ENCODE measurements around the gene NIBAN1.
"Not testable (repeated sequence)": the region's sequence is repeated elsewhere in the genome, so short reads cannot be mapped to it uniquely, and the experiment has no call there.

The NIBAN1 gene

GRCh38 chr1:184974056-184974836 lies at the start of gene NIBAN1:
TSS of gene NIBAN1 (minus strand) at chr1:184974508. CDS start at chr1:184974356, 152 bp downstream.
- DNase-seq, result peak; percentile 63

GRCh38 chr1:185017966-185018365 lies 43.7 kb upstream of the NIBAN1 start:
- no peak for DNase-seq

- no peak for DNase-seq
Measured at GRCh38 chr1:185017338-185017737, 43.0 kb upstream of the NIBAN1 start.

- no peak for DNase-seq
Measured at GRCh38 chr1:185016880-185017279, 42.6 kb upstream of the NIBAN1 start.

GRCh38 chr1:185015631-185016030 lies 41.3 kb upstream of the NIBAN1 start:
- DNase-seq, result no peak

- DNase-seq, result no peak
Measured at GRCh38 chr1:185014941-185015340, 40.6 kb upstream of the NIBAN1 start.

GRCh38 chr1:185010361-185010760 lies 36.1 kb upstream of the NIBAN1 start:
- DNase-seq, result no peak

- no peak for DNase-seq
Measured at GRCh38 chr1:185008838-185009237, 34.5 kb upstream of the NIBAN1 start.

- DNase-seq, result not testable (repeated sequence)
Measured at GRCh38 chr1:185001312-185001880, 27.1 kb upstream of the NIBAN1 start.

- not testable (repeated sequence) for DNase-seq
Measured at GRCh38 chr1:184999974-185000373, 25.7 kb upstream of the NIBAN1 start.

GRCh38 chr1:184994301-184994700 lies 20.0 kb upstream of the NIBAN1 start:
- DNase-seq, result no peak

- no peak for DNase-seq
Measured at GRCh38 chr1:184992271-184992670, 18.0 kb upstream of the NIBAN1 start.

GRCh38 chr1:184990204-184990603 lies 15.9 kb upstream of the NIBAN1 start:
- no peak for DNase-seq

GRCh38 chr1:184988506-184988905 lies 14.2 kb upstream of the NIBAN1 start:
- no peak for DNase-seq

- DNase-seq, result no peak
Measured at GRCh38 chr1:184987696-184988095, 13.4 kb upstream of the NIBAN1 start.

- DNase-seq, result no peak
Measured at GRCh38 chr1:184986250-184986649, 11.9 kb upstream of the NIBAN1 start.

- peak; percentile 46 for DNase-seq
Measured at GRCh38 chr1:184982002-184982954, 8.0 kb upstream of the NIBAN1 start.

GRCh38 chr1:184980726-184981125 lies 6.4 kb upstream of the NIBAN1 start:
- DNase-seq, result no peak

- no peak for DNase-seq
Measured at GRCh38 chr1:184975208-184975870, 1.0 kb upstream of the NIBAN1 start.

GRCh38 chr1:184974837-184975115 lies 468 bp upstream of the NIBAN1 start:
- no peak for DNase-seq

- peak; percentile 76 for DNase-seq
Measured at GRCh38 chr1:184973272-184974055, 844 bp downstream of the NIBAN1 start.
